Esophagus squamous epithelium (tissue), 5 donors: ENCODE data around the gene FAR1. TPM values are rescaled to one million over a fixed set of nuclear protein-coding genes. Genes with fewer than 3 reads are reported as not detected.

ENCODE experiments used
- DNase-seq: peaks from one replicate; lab custom pipeline; 2025; lab: John Stamatoyannopoulos, UW
- H3K27ac ChIP-seq, 4 donors: fragments of 200-600 bp; sonication (generic); one replicate each; pipeline ENCODE4 v1.5.1; 2016 to 2019; ENCODE audit warnings: mild to moderate bottlenecking in 1 of 4
- H3K27me3 ChIP-seq, 4 donors: fragments of 200-600 bp; sonication (generic); 1 replicate in 3 of 4; 2 replicates in 1 of 4; pipeline versions ENCODE4 v1.5.1 to v1.6.0; 2017 to 2021; ENCODE audit warnings: antibody characterized with exemption in 1 of 4
- H3K36me3 ChIP-seq, 3 donors: fragments of 200-600 bp; sonication (generic); one replicate each; pipeline ENCODE4 v1.5.1; 2016 to 2019
- H3K4me1 ChIP-seq, 3 donors: fragments of 200-600 bp; sonication (generic); one replicate each; pipeline ENCODE4 v1.5.1; 2017 to 2019
- H3K4me3 ChIP-seq, 4 donors: fragments of 200-600 bp; sonication (generic); 1 replicate in 3 of 4; 2 replicates in 1 of 4; pipeline ENCODE4 v1.5.1; 2016 to 2019; ENCODE audit warnings: mild to moderate bottlenecking in 2 of 4, moderate library complexity in 1 of 4
- H3K9me3 ChIP-seq, 3 donors: fragments of 200-600 bp; sonication (generic); one replicate each; pipeline ENCODE4 v1.5.1; 2016 to 2019
- POLR2A ChIP-seq, 4 donors: fragments of 450-650 bp; IDR thresholded peaks; one replicate each; pipeline ENCODE4 v1.6.1; 2017; ENCODE audit warnings: antibody characterized with exemption in 4 of 4, mild to moderate bottlenecking in 4 of 4, moderate library complexity in 3 of 4
- WGBS, 2 donors: methylation state at CpG; one replicate each; pipeline ENCODE4 v1.1.5; 2018; 5-methylcytosine and 5-hydroxymethylcytosine counted together
- intact Hi-C: fragments of 100-400 bp; cut with DNase I; formaldehyde crosslinking; loops from one replicate; pipeline ENCODE4 v1.15.0; 2022
- total RNA-seq, 4 donors: library from RNA; depleted of rRNA; stranded (reverse); fragments of >200 nt; gene quantifications; one replicate each; pipeline ENCODE4 v1.1.0, GENCODE V29; 2016
- TF ChIP-seq, protein P1 (sequence below), 6 experiments: fragments of 450-650 bp in 4 of 6; fragments of 200-600 bp in 2 of 6; sonication (generic) in 2 of 6; IDR thresholded peaks; one replicate each; pipeline ENCODE4 v1.5.1; 2016 to 2019; ENCODE audit warnings: antibody characterized with exemption in 6 of 6, mild to moderate bottlenecking in 4 of 6, moderate library complexity in 4 of 6
- donor health status: DM: yes; HTN: yes; CAD: no.

Gene FAR1
- total RNA-seq, 4 donors from 2014 or later: 78.2 to 135 (median 98.6) TPM

DNA sequence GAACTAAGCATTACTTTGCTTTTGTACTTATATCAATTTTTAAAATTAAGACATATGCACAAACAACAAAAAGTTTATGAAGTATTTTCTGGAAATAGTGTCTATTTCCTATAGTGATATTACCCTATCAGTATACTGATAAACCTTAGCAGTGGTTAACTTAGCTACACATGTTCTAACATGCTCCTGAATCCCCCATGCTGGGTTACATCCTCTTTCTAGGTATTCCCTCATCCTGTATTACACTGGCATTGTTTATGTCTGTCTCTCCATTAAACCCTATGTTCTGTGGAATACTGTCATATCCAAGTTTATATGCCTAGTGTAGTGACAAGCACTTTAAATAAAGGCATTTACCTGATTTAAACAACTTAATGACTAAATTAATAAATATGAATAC, 1.8 kb upstream of the FAR1 start:
- H3K27ac ChIP-seq: peak overlapping the region in 3 of 4 donors; percentile 93 to 98 (median 94)
- H3K4me1 ChIP-seq: peaks cover 10 to 74% (median 24%) of the 10 kb centered on the region in 3 donors
- no peak overlapping the region for H3K4me3 ChIP-seq
- no peaks in the 10 kb centered on the region for H3K27me3 ChIP-seq
- no peaks in the 10 kb centered on the region for H3K36me3 ChIP-seq
- no peak for DNase-seq
- no peaks in the 10 kb centered on the region for H3K9me3 ChIP-seq
- TF ChIP-seq, protein P1, sequence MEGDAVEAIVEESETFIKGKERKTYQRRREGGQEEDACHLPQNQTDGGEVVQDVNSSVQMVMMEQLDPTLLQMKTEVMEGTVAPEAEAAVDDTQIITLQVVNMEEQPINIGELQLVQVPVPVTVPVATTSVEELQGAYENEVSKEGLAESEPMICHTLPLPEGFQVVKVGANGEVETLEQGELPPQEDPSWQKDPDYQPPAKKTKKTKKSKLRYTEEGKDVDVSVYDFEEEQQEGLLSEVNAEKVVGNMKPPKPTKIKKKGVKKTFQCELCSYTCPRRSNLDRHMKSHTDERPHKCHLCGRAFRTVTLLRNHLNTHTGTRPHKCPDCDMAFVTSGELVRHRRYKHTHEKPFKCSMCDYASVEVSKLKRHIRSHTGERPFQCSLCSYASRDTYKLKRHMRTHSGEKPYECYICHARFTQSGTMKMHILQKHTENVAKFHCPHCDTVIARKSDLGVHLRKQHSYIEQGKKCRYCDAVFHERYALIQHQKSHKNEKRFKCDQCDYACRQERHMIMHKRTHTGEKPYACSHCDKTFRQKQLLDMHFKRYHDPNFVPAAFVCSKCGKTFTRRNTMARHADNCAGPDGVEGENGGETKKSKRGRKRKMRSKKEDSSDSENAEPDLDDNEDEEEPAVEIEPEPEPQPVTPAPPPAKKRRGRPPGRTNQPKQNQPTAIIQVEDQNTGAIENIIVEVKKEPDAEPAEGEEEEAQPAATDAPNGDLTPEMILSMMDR (IDR thresholded peaks at IDR 0.05): no peak
- TF ChIP-seq POLR2A (IDR thresholded peaks at IDR 0.05): no peak
- intact Hi-C loops: no loop called here

DNA sequence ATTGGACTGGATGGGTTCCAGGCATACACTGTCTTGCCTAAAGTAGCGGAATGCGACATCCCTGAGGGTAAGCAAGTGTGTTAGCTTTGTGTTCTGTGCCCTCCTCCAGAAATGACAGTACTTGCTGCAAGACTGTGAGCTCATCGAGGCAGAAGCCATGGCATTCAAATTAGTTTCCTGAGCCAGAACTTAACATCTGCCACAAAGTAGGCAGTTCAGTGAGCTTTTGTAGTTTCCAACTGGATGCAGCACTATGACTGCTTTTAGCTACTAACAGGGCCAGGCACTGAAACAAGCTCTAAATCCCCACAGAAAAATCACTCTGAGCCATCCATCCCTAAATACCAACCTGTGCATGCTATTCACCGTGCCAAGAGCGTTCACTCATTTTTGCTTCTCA, 1.2 kb upstream of the FAR1 start:
- Histone ChIP-seq H3K27me3 (no peaks in the 10 kb centered on the region), H3K4me1 (peaks cover 10 to 74% (median 24%) of the 10 kb centered on the region in 3 donors), H3K36me3 (no peaks in the 10 kb centered on the region), H3K9me3 (no peaks in the 10 kb centered on the region), H3K4me3 (peak overlapping the region in 3 of 4 donors; percentile 87 to 98 (median 96)), H3K27ac (peak overlapping the region; percentile 26 to 98 (median 94))
- intact Hi-C loops: no loop called here
- TF ChIP-seq, protein P1 (IDR thresholded peaks at IDR 0.05): no peak
- no peak for TF ChIP-seq POLR2A (IDR thresholded peaks at IDR 0.05)
- no peak for DNase-seq
- WGBS, 2 donors: 33 to 37% methylated on average over 4 to 5 of the region's 5 CpGs

DNA sequence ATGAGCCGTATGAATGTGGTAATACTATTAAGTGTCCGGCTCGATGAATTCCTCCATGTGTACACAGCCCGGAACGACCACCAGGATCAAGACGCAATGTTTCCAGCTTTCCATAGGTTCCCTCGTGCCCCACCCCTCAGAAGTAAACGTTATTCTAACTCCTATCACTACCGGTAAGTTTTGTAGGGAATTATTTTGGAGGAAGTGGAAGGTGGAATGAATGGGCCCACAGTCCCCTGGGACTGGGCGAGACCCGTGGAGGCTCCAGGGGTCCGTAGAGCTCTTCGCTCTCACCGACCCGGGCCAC, 720 bp upstream of the FAR1 start:
- peak overlapping the region; percentile 93 to 98 (median 95) for H3K27ac ChIP-seq
- intact Hi-C loops: no loop called here
- 5 to 10% methylated on average over 8 to 9 of the region's 15 CpGs for whole genome bisulfite sequencing, 2 donors
- H3K36me3 ChIP-seq: no peaks in the 10 kb centered on the region
- no peaks in the 10 kb centered on the region for H3K27me3 ChIP-seq
- peak overlapping the region; percentile 87 to 98 (median 96) for H3K4me3 ChIP-seq
- no peaks in the 10 kb centered on the region for H3K9me3 ChIP-seq
- peaks cover 10 to 74% (median 24%) of the 10 kb centered on the region in 3 donors for H3K4me1 ChIP-seq
- TF ChIP-seq POLR2A (IDR thresholded peaks at IDR 0.05): no peak
- TF ChIP-seq, protein P1 (IDR thresholded peaks at IDR 0.05): no peak
- no peak for DNase-seq

- Histone ChIP-seq H3K27me3 (no peaks in the 10 kb centered on the region), H3K9me3 (no peaks in the 10 kb centered on the region), H3K27ac (peak overlapping the region; percentile 93 to 98 (median 95)), H3K4me3 (peak overlapping the region; percentile 87 to 98 (median 96)), H3K4me1 (peaks cover 10 to 79% (median 24%) of the 10 kb centered on the region in 3 donors), H3K36me3 (no peaks in the 10 kb centered on the region)
- WGBS, 2 donors: 0% methylated on average over 14 to 16 of the region's 33 CpGs
- TF ChIP-seq POLR2A (IDR thresholded peaks at IDR 0.05): no peak
- TF ChIP-seq, protein P1 (IDR thresholded peaks at IDR 0.05): no peak
- DNase-seq: no peak
- intact Hi-C loops: no loop called here
Measured at GRCh38 chr11:13668957-13669521, 571 bp downstream of the FAR1 start.

GRCh38 chr11:13669544-13670488, 1.3 kb downstream of the FAR1 start:
- intact Hi-C loops: no loop called here
- Histone ChIP-seq H3K9me3 (no peaks in the 10 kb centered on the region), H3K36me3 (no peaks in the 10 kb centered on the region), H3K4me3 (peak overlapping the region; percentile 87 to 98 (median 96)), H3K4me1 (peaks cover 10 to 79% (median 24%) of the 10 kb centered on the region in 3 donors), H3K27me3 (no peaks in the 10 kb centered on the region), H3K27ac (peak overlapping the region; percentile 93 to 98 (median 95))
- no peak for DNase-seq
- TF ChIP-seq, protein P1 (IDR thresholded peaks at IDR 0.05): no peak
- TF ChIP-seq POLR2A (IDR thresholded peaks at IDR 0.05): no peak
- WGBS, 2 donors: 52 to 53% methylated on average over 18 of the region's 18 CpGs
